Body of pancreas (tissue), 4 donors: ENCODE data around the gene MEIS3. TPM values are rescaled to one million over a fixed set of nuclear protein-coding genes. Genes with fewer than 3 reads are reported as not detected.
A peak's percentile ranks its signal among the peaks of the same experiment; 100 is the strongest.

Experiments used
- ATAC-seq: fragments of 150-250 bp; one replicate; pipeline ENCODE4 v1.9.1; 2016
- DNase-seq, 4 donors: peaks; one replicate each; pipeline ENCODE4 v3.0.0-alpha.2; 2019
- H3K27ac ChIP-seq, 4 donors: fragments of 200-600 bp; sonication (generic); 1 replicate in 3 of 4; 2 replicates in 1 of 4; pipeline versions ENCODE4 v1.5.1 to v1.6.1; 2016 to 2019; ENCODE audit warnings: mild to moderate bottlenecking in 1 of 4, mixed read lengths in 1 of 4, moderate library complexity in 1 of 4
- H3K27me3 ChIP-seq, 2 donors: fragments of 200-600 bp; sonication (generic); one replicate each; pipeline ENCODE4 v1.6.0; 2016; ENCODE audit warnings: mild to moderate bottlenecking in 1 of 2
- H3K36me3 ChIP-seq, 2 donors: fragments of 200-600 bp; sonication (generic); replicated peaks in 1 of 2; 2 replicates each; pipeline ENCODE4 v1.5.1; 2016; ENCODE audit warnings: low read depth in 2 of 2; ENCODE audit not compliant: insufficient read depth in 1 of 2
- H3K4me1 ChIP-seq: fragments of 200-600 bp; sonication (generic); one replicate; pipeline ENCODE4 v1.6.0; 2016
- H3K4me3 ChIP-seq, 2 donors: fragments of 200-600 bp; sonication (generic); 1 replicate in 1 of 2; 2 replicates in 1 of 2; pipeline ENCODE4 v1.5.1; 2016 to 2019
- H3K9me3 ChIP-seq, 3 donors: fragments of 200-600 bp; sonication (generic); 1 replicate in 2 of 3; 2 replicates in 1 of 3; pipeline ENCODE4 v1.5.1; 2016
- POLR2A ChIP-seq, 3 donors: fragments of 450-650 bp; IDR thresholded peaks; one replicate each; pipeline ENCODE4 v1.6.1; 2016; ENCODE audit warnings: antibody characterized with exemption in 3 of 3, mild to moderate bottlenecking in 2 of 3
- WGBS, 2 donors: methylation state at CpG; one replicate each; pipeline ENCODE4 v1.1.5; 2017; 5-methylcytosine and 5-hydroxymethylcytosine counted together
- intact Hi-C: fragments of 100-400 bp; cut with DNase I; formaldehyde crosslinking; loops from one replicate; pipeline ENCODE4 v1.15.1; 2023
- total RNA-seq, 2 donors: library from RNA; depleted of rRNA; stranded (reverse); fragments of >200 nt; gene quantifications; one replicate each; pipeline ENCODE4 v1.1.0, GENCODE V29; 2016
- TF ChIP-seq, protein P1 (sequence below), 7 experiments: fragments of 450-650 bp in 4 of 7; fragments of 200-600 bp in 3 of 7; sonication (generic) in 3 of 7; IDR thresholded peaks; one replicate each; pipeline ENCODE4 v1.5.1; 2016 to 2019; ENCODE audit warnings: antibody characterized with exemption in 7 of 7

MEIS3 gene
- total RNA-seq, 2 donors from 2014 or later = 1.3 to 2.3 TPM

DNA sequence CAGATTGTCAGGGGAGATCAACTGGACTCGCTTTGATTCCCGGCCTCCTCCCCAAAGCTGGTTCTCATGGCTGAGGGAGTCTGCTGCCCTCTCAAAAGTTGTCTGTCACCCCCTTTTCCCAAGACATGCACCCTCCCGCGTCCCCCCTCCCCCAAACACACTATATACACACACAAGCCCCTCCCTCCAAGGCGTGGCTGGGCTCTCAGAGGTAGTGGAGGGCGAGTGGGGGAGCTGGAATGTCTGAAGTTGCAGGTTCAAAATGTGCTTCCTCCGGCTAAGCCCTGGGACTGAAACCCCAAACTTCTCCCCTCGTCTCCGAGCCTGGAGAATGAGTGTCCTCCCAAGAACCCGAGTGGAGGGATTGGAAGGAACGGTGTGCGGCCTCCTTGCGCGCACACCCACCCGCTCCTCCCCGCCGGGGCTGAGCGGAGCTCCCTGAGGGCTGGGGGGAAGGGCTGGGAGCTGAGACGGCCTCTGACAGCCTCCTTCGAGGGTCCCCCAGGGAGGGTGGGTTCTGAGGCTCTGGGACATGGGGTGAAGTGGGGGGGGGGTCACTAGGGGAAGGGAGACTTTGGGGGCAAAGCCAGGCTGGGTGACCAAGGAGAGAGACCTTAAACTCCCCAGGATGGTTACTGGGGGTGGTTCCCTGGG is 9.9 kb upstream of the MEIS3 start:
- no peak for TF ChIP-seq POLR2A (IDR thresholded peaks at IDR 0.05)
- TF ChIP-seq, protein P1, sequence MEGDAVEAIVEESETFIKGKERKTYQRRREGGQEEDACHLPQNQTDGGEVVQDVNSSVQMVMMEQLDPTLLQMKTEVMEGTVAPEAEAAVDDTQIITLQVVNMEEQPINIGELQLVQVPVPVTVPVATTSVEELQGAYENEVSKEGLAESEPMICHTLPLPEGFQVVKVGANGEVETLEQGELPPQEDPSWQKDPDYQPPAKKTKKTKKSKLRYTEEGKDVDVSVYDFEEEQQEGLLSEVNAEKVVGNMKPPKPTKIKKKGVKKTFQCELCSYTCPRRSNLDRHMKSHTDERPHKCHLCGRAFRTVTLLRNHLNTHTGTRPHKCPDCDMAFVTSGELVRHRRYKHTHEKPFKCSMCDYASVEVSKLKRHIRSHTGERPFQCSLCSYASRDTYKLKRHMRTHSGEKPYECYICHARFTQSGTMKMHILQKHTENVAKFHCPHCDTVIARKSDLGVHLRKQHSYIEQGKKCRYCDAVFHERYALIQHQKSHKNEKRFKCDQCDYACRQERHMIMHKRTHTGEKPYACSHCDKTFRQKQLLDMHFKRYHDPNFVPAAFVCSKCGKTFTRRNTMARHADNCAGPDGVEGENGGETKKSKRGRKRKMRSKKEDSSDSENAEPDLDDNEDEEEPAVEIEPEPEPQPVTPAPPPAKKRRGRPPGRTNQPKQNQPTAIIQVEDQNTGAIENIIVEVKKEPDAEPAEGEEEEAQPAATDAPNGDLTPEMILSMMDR (IDR thresholded peaks at IDR 0.05) = no peak
- ATAC-seq (no peak), DNase-seq (no peak)
- 12 to 21% methylated on average over 9 to 19 of the region's 20 CpGs for WGBS, 2 donors
- Histone ChIP-seq H3K4me3 (no peak overlapping the region), H3K27me3 (peaks cover 0 to 10% of the 10 kb centered on the region in 2 donors), H3K9me3 (no peaks in the 10 kb centered on the region), H3K27ac (no peak overlapping the region), H3K36me3 (no peaks in the 10 kb centered on the region), H3K4me1 (peaks cover 22% of the 10 kb centered on the region)
- intact Hi-C loops = no loop called here

DNA sequence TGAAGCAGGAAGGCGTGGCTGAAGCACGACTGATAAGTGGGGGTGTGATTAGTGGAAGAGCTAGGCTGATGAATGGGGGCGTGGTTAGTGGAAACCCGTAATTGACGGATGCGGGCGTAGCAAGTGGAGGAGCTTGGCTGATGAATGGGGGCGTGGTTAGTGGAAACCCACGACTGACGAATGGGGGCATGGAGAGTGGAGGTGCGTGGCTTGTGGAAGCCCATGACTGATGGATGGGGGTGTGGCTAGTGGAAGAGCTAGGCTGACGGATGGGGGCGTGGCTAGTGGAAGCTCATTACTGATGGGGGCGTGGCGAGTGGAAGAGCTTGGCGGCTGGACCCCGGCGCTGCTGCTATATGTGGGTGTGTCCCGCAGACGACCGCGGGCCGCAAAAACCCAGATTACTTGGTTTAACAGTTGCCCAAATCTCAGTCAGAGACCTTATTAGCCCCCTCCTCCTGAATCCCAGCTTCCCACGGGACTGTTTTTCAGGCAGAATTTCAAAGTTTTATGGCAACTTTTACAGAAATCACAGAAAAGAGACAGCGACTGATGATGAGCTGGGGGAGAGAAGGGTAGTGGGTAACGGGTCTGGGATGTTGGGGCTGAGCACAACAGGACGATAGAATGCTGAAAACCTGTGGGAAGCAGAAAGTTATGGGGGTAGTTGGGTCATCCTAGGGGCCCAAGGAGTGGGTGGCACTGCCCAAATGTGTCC is 9.0 kb upstream of the MEIS3 start:
- Histone ChIP-seq H3K9me3 (no peaks in the 10 kb centered on the region), H3K4me3 (no peak overlapping the region), H3K27ac (no peak overlapping the region), H3K27me3 (peaks cover 0 to 12% of the 10 kb centered on the region in 2 donors), H3K4me1 (peaks cover 22% of the 10 kb centered on the region), H3K36me3 (no peaks in the 10 kb centered on the region)
- TF ChIP-seq POLR2A (IDR thresholded peaks at IDR 0.05) = no peak
- TF ChIP-seq, protein P1 (IDR thresholded peaks at IDR 0.05) = no peak
- DNase-seq = peak; percentile 68 to 86 (median 84)
- WGBS, 2 donors = 1 to 3% methylated on average over 24 to 27 of the region's 27 CpGs
- intact Hi-C loops = no loop called here
- ATAC-seq = peak; percentile 63

DNA sequence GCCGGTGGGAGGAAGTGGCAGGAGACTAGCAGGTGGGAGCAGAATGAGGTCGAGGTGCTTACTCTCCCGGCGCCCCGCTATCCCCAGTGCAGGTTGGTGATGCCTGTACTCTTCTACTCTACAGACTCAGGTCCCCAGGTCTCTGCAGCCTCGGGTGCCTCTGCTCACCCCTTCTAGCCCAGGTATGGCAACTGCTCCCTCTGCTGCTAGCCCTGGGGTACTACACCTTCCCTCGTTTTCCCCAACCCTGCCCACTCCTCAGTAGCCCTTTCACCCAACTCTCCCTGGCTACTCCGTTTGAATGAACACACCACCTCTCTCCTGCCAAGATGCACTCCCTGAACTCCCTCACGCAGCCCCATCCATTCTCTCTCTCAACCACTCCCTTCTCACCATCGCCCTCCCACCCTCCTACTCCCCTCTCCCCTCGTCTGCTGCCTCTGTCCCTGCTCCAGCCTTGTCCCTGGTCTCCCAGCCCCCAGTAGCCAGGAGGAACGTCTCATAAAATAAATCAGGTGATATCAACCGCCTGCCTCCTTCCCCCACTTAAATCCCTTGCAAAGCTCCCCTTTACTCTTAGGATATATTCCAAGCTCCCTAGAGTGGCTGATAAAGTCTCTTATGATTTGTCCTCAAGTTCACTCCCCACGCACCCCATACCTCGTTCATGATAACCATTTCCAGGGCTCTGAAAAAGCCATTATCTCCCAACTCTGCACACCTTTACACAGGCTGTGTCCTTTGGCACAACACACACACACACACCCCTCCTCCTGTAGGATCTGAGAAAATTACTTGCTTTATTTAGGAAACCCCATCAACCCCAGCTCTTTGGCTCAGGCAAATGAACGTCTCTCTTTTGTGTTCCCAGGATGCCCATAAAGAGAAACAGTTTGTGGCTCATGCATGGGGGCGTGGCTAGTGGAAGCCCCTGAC is 8.2 kb upstream of the MEIS3 start:
- TF ChIP-seq, protein P1 (IDR thresholded peaks at IDR 0.05) = peak; percentile 67 to 96 (median 82)
- no peak for TF ChIP-seq POLR2A (IDR thresholded peaks at IDR 0.05)
- peaks cover 22% of the 10 kb centered on the region for H3K4me1 ChIP-seq
- no peaks in the 10 kb centered on the region for H3K36me3 ChIP-seq
- DNase-seq (peak; percentile 54 to 70 (median 64)), ATAC-seq (peak; percentile 80)
- WGBS, 2 donors = 5 to 6% methylated on average over 15 to 17 of the region's 17 CpGs
- no peak overlapping the region for H3K27ac ChIP-seq
- H3K9me3 ChIP-seq = no peaks in the 10 kb centered on the region
- peaks cover 0 to 17% of the 10 kb centered on the region in 2 donors for H3K27me3 ChIP-seq
- no peak overlapping the region for H3K4me3 ChIP-seq
- intact Hi-C loops = no loop called here

DNA sequence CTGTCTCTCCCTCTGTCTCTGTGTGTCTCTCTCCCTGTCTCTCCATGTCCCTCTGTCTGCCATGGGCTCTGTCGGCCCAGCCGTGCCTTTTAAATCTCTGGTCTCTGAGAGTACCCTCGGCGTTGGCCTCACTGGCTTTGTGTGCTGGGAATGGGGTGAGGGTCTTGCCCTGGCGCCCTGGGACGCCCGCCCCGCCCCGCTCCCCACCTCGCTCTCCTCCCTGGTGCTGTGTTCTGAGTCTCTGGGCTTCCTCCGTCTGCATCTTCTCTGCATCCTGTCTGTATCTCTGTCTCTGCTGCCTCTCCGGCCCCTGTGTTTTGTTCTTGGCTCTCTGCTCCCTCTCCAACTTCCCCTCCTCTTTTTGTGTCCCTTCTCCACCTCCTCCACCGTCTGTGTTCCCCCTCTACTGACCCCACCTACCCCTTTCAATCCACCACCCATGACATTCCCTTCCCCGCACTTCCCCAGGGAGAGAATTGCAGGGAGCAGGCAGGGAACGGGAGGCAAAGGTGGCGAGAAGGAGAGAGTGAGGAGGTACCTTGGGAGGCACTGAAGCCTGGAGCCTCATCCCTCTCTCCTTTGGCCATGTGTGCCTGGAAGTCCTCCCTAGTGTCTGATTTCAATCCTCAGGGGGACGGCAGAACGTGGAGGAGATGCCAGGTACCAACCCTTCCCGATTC is 4.0 kb upstream of the MEIS3 start:
- no peak for TF ChIP-seq POLR2A (IDR thresholded peaks at IDR 0.05)
- intact Hi-C loops = no loop called here
- DNase-seq = no peak
- H3K4me3 ChIP-seq = no peak overlapping the region
- peaks cover 0 to 42% of the 10 kb centered on the region in 2 donors for H3K27me3 ChIP-seq
- peaks cover 10% of the 10 kb centered on the region for H3K4me1 ChIP-seq
- no peaks in the 10 kb centered on the region for H3K9me3 ChIP-seq
- H3K27ac ChIP-seq = no peak overlapping the region
- ATAC-seq = no peak
- H3K36me3 ChIP-seq = no peaks in the 10 kb centered on the region
- 11 to 14% methylated on average over 19 of the region's 19 CpGs for WGBS, 2 donors
